HG03108 (cell line): Measurements from ENCODE around the gene KLHL25.
"Not testable (repeated sequence)": the region's sequence is repeated elsewhere in the genome, so short reads cannot be mapped to it uniquely, and the experiment has no call there.

Source experiments
- ATAC-seq: cut with Tn5 transposase; IDR thresholded peaks from one replicate; pipeline ENCODE4 v1.9.1; 2021; ENCODE audit warnings: moderate library complexity; ENCODE audit not compliant: unreplicated experiment

Gene KLHL25

GRCh38 chr15:85794598-85795336 is at the start of gene KLHL25:
Gene KLHL25, minus strand, starts transcription at chr15:85794925. Its CDS starts 25,115 bp downstream, at chr15:85769810.
- peak; percentile 99 for ATAC-seq

GRCh38 chr15:85840802-85841152 is 46.1 kb upstream of the KLHL25 start:
- no peak for ATAC-seq

GRCh38 chr15:85840079-85840801 is 45.5 kb upstream of the KLHL25 start:
- peak; percentile 95 for ATAC-seq

GRCh38 chr15:85839643-85840042 is 44.9 kb upstream of the KLHL25 start:
- no peak for ATAC-seq

GRCh38 chr15:85838655-85839054 is 43.9 kb upstream of the KLHL25 start:
- no peak for ATAC-seq

- no peak for ATAC-seq
These were observed 43.2 kb upstream of the KLHL25 start for GRCh38 chr15:85837881-85838280.

- ATAC-seq = no peak
These were observed 42.3 kb upstream of the KLHL25 start for GRCh38 chr15:85837011-85837433.

- ATAC-seq = no peak
These were observed 39.9 kb upstream of the KLHL25 start for GRCh38 chr15:85834651-85835050.

GRCh38 chr15:85832394-85832793 is 37.7 kb upstream of the KLHL25 start:
- ATAC-seq = no peak

- ATAC-seq = no peak
These were observed 36.8 kb upstream of the KLHL25 start for GRCh38 chr15:85831415-85832113.

GRCh38 chr15:85829754-85830153 is 35.0 kb upstream of the KLHL25 start:
- ATAC-seq = not testable (repeated sequence)

- ATAC-seq = no peak
These were observed 34.1 kb upstream of the KLHL25 start for GRCh38 chr15:85828874-85829273.

- ATAC-seq = no peak
These were observed 33.4 kb upstream of the KLHL25 start for GRCh38 chr15:85828126-85828525.

GRCh38 chr15:85826756-85827515 is 32.2 kb upstream of the KLHL25 start:
- ATAC-seq = no peak

GRCh38 chr15:85825719-85826118 is 31.0 kb upstream of the KLHL25 start:
- no peak for ATAC-seq

GRCh38 chr15:85825118-85825517 is 30.4 kb upstream of the KLHL25 start:
- no peak for ATAC-seq

- no peak for ATAC-seq
These were observed 26.8 kb upstream of the KLHL25 start for GRCh38 chr15:85821545-85821944.

GRCh38 chr15:85819938-85820337 is 25.2 kb upstream of the KLHL25 start:
- ATAC-seq = no peak

- ATAC-seq = no peak
These were observed 18.5 kb upstream of the KLHL25 start for GRCh38 chr15:85813234-85813633.

GRCh38 chr15:85810075-85810474 is 15.3 kb upstream of the KLHL25 start:
- ATAC-seq = no peak

GRCh38 chr15:85805420-85805819 is 10.7 kb upstream of the KLHL25 start:
- ATAC-seq = no peak
